Activated CD8-positive, alpha-beta T cell treated with anti-CD3 and anti-CD28 coated beads for 36 hours (primary cell): ENCODE measurements around the gene THTPA. TPM values are rescaled to one million over a fixed set of nuclear protein-coding genes. Genes with fewer than 3 reads are reported as not detected.
A peak's percentile ranks its signal among the peaks of the same experiment; 100 is the strongest.

Experiments
- ATAC-seq: fragments of 200-7000 bp; cut with Tn5 transposase; one replicate; pipeline ENCODE4 v1.10.0; 2021; ENCODE audit warnings: mild to moderate bottlenecking, moderate library complexity
- CTCF ChIA-PET: fragments of 350-600 bp; sonication (Branson Sonifier 250); formaldehyde crosslinking; loops from one replicate; lab custom pipeline; 2021; ENCODE audit warnings: antibody characterized with exemption; lab: Charles Lee
- POLR2A ChIA-PET: fragments of 350-600 bp; sonication (Branson Sonifier 250); formaldehyde crosslinking; loops from one replicate; lab custom pipeline; 2021; ENCODE audit warnings: antibody characterized with exemption; lab: Charles Lee
- DNase-seq: peaks from one replicate; pipeline ENCODE4 v3.0.0-alpha.2; 2020
- H3K27ac Mint-ChIP-seq: one replicate; pipeline ENCODE4 v1.8.0; 2021; ENCODE audit warnings: mild to moderate bottlenecking, mixed read lengths
- H3K27me3 Mint-ChIP-seq: one replicate; pipeline ENCODE4 v1.8.0; 2021; ENCODE audit warnings: mixed read lengths
- H3K36me3 Mint-ChIP-seq: one replicate; pipeline ENCODE4 v1.8.0; 2021; ENCODE audit warnings: low read depth, mixed read lengths
- H3K4me1 Mint-ChIP-seq: one replicate; pipeline ENCODE4 v1.8.0; 2021; ENCODE audit warnings: low read depth, mixed read lengths
- H3K4me3 Mint-ChIP-seq: one replicate; pipeline ENCODE4 v1.8.0; 2021; ENCODE audit warnings: mild to moderate bottlenecking, moderate library complexity, mixed read lengths
- H3K9me3 Mint-ChIP-seq: one replicate; pipeline ENCODE4 v1.8.0; 2021; ENCODE audit warnings: mixed read lengths
- CTCF ChIP-seq: fragments of 200-600 bp; IDR thresholded peaks from one replicate; pipeline ENCODE4 v1.8.0; 2022; ENCODE audit warnings: antibody characterized with exemption, mild to moderate bottlenecking
- intact Hi-C: fragments of 100-400 bp; cut with micrococcal nuclease; formaldehyde crosslinking; loops from one replicate; pipeline ENCODE4 v1.10.0; 2022
- total RNA-seq, 2 experiments: library from RNA; stranded (reverse); gene quantifications; one replicate each; pipeline ENCODE4 v1.2.3, GENCODE V29; 2021

Gene THTPA
- total RNA-seq, 2 experiments from 2014 or later: 5.1 to 7.6 TPM

GRCh38 chr14:23545740-23546365 lies 10.2 kb upstream of the THTPA start:
- Mint-ChIP-seq H3K4me3 (no peak overlapping the region), H3K27me3 (no peaks in the 10 kb centered on the region), H3K9me3 (no peaks in the 10 kb centered on the region), H3K27ac (no peak overlapping the region), H3K36me3 (no peaks in the 10 kb centered on the region), H3K4me1 (no peaks in the 10 kb centered on the region)
- intact Hi-C loops: no loop called here
- TF ChIP-seq CTCF: no peak
- POLR2A ChIA-PET: interaction anchor here (1.2 kb wide), 1 partner anchor 11 kb away, joined by 3 read pairs; no protein-coding TSS in a partner anchor
- ATAC-seq: no peak
- DNase-seq: no peak
- CTCF ChIA-PET: interaction anchor here (1.0 to 1.7 kb wide), 5 partner anchors 9 to 86 kb away, joined by 3 to 6 read pairs (median 3); no protein-coding TSS in a partner anchor

DNA sequence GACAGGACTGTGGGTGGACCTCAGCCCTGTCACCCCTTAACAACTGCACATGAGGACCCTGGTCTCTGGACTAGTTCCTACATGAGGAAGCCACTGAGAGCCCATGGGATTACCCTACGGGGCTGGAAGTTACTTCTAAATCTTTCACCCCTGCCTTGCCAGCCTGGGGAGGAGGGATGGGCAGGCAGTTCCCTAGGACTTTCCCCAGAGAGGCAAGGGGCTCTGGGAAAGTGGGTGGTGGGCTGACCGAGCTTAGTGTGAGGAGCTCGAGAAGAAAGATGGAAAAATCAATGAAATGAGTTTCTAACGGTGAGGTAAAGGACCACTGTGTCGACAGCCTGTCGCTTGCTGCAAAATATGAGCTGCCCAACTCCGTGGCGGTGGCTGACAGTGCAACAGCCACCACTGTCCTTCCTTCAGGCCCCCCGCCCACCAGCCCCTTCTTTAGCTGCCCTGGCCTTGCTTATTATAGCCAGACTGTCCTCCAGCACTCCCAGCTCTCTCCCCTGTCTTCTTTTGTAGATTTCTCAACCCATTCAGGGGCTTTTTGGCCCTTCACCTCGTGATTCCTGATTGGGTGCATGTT lies 9.5 kb upstream of the THTPA start:
- Mint-ChIP-seq H3K9me3 (no peaks in the 10 kb centered on the region), H3K4me1 (no peaks in the 10 kb centered on the region), H3K4me3 (no peak overlapping the region), H3K27ac (no peak overlapping the region), H3K36me3 (no peaks in the 10 kb centered on the region), H3K27me3 (no peaks in the 10 kb centered on the region)
- ATAC-seq: no peak
- ChIA-PET CTCF (interaction anchor here (1.0 to 1.7 kb wide), 6 partner anchors 10 to 85 kb away, joined by 3 to 6 read pairs (median 4); no protein-coding TSS in a partner anchor), POLR2A (interaction anchor here (1.2 kb wide), 1 partner anchor 10 kb away, joined by 3 read pairs; no protein-coding TSS in a partner anchor)
- intact Hi-C loops: no loop called here
- TF ChIP-seq CTCF: no peak
- DNase-seq: no peak

DNA sequence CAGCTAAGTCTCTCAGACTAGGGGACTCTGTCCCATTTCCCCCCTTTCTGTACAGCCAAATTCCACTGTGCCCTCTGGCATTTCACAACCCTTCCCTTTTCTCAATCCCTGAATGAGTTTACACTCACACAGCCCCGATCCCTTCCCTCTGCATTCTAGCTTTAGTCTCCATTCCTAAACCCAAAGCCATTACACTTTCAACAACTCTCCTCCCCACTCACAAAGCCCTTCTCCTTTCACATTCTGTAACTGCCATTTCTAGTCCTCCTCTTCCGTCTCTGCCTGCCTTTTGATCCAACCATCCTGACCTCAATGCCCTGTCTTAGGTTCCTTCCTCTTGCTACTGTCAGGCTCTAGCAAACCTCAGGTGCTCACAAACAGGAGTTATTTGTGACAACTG lies 8.1 kb upstream of the THTPA start:
- CTCF ChIA-PET: interaction anchor here (1.3 to 3.1 kb wide), 2 partner anchors 10 to 11 kb away, joined by 4 to 25 read pairs; no protein-coding TSS in a partner anchor
- no peak for DNase-seq
- POLR2A ChIA-PET: no interaction called here
- no peak for TF ChIP-seq CTCF
- Mint-ChIP-seq H3K9me3 (no peaks in the 10 kb centered on the region), H3K4me1 (peaks cover 3% of the 10 kb centered on the region), H3K36me3 (no peaks in the 10 kb centered on the region), H3K27ac (no peak overlapping the region), H3K27me3 (no peaks in the 10 kb centered on the region), H3K4me3 (no peak overlapping the region)
- intact Hi-C loops: no loop called here
- ATAC-seq: no peak

GRCh38 chr14:23548351-23549318 lies 7.4 kb upstream of the THTPA start:
- Mint-ChIP-seq H3K4me1 (peaks cover 3% of the 10 kb centered on the region), H3K27ac (no peak overlapping the region), H3K4me3 (no peak overlapping the region), H3K9me3 (no peaks in the 10 kb centered on the region), H3K36me3 (no peaks in the 10 kb centered on the region), H3K27me3 (no peaks in the 10 kb centered on the region)
- DNase-seq (peak; percentile 28), ATAC-seq (no peak)
- intact Hi-C loops: no loop called here
- ChIA-PET POLR2A (interaction anchor here (1.6 kb wide), 1 partner anchor 10 kb away, joined by 5 read pairs; no protein-coding TSS in a partner anchor), CTCF (interaction anchor here (1.3 to 3.1 kb wide), 5 partner anchors 10 to 19 kb away, joined by 4 to 25 read pairs (median 6); no protein-coding TSS in a partner anchor)
- TF ChIP-seq CTCF: no peak
